22Rv1 (cell line): ENCODE results near the gene XPR1.
A peak's percentile ranks its signal among the peaks of the same experiment; 100 is the strongest.

Experiments used
- H3K27ac ChIP-seq: fragments of 450-650 bp; 2 replicates; pipeline ENCODE4 v1.5.1; 2017
- CTCF ChIP-seq: fragments of 450-650 bp; IDR thresholded peaks from 2 replicates; pipeline ENCODE4 v1.5.1; 2017; ENCODE audit warnings: mild to moderate bottlenecking
- ZFX ChIP-seq: fragments of 450-650 bp; IDR thresholded peaks from 2 replicates; pipeline ENCODE4 v1.6.1; 2017; ENCODE audit warnings: antibody characterized with exemption, borderline replicate concordance

XPR1 gene

GRCh38 chr1:180631194-180631765 is 542 bp upstream of the XPR1 start:
- H3K27ac ChIP-seq, result peak overlapping the region; percentile 70
- TF ChIP-seq CTCF (no peak), ZFX (no peak)

- peak overlapping the region; percentile 70 for H3K27ac ChIP-seq
- TF ChIP-seq CTCF, result peak; percentile 68
- no peak for TF ChIP-seq ZFX
These were observed 669 bp downstream of the XPR1 start for GRCh38 chr1:180632326-180633056.

GRCh38 chr1:180633057-180634056 is 1.5 kb downstream of the XPR1 start:
- H3K27ac ChIP-seq, result peak overlapping the region; percentile 70; the same call in 1 of the 2 replicates

GRCh38 chr1:180636138-180636537 is 4.3 kb downstream of the XPR1 start:
- H3K27ac ChIP-seq, result no peak overlapping the region
- TF ChIP-seq CTCF, result no peak
- TF ChIP-seq ZFX, result no peak

More at GRCh38 chr1:180633057-180634056, 1.5 kb downstream of the XPR1 start:
- no peak for TF ChIP-seq CTCF
- TF ChIP-seq ZFX, result no peak

- no peak overlapping the region for H3K27ac ChIP-seq
- TF ChIP-seq CTCF (no peak), ZFX (no peak)
These were observed 8.0 kb downstream of the XPR1 start for GRCh38 chr1:180639871-180640270.

GRCh38 chr1:180640531-180640949 is 8.7 kb downstream of the XPR1 start:
- H3K27ac ChIP-seq, result no peak overlapping the region
- TF ChIP-seq ZFX, result no peak
- TF ChIP-seq CTCF, result no peak
